Epithelial cell of prostate (primary cell): ENCODE results near the gene DPYSL3.

Experiments used
- DNase-seq: peaks from one replicate; pipeline ENCODE4 v3.0.0-alpha.2; 2011; ENCODE audit warnings: low read depth, low spot score
- H3K27ac ChIP-seq: fragments of 450-650 bp; 2 replicates; pipeline ENCODE4 v1.5.1; 2017; ENCODE audit warnings: mild to moderate bottlenecking

The DPYSL3 gene

DNA sequence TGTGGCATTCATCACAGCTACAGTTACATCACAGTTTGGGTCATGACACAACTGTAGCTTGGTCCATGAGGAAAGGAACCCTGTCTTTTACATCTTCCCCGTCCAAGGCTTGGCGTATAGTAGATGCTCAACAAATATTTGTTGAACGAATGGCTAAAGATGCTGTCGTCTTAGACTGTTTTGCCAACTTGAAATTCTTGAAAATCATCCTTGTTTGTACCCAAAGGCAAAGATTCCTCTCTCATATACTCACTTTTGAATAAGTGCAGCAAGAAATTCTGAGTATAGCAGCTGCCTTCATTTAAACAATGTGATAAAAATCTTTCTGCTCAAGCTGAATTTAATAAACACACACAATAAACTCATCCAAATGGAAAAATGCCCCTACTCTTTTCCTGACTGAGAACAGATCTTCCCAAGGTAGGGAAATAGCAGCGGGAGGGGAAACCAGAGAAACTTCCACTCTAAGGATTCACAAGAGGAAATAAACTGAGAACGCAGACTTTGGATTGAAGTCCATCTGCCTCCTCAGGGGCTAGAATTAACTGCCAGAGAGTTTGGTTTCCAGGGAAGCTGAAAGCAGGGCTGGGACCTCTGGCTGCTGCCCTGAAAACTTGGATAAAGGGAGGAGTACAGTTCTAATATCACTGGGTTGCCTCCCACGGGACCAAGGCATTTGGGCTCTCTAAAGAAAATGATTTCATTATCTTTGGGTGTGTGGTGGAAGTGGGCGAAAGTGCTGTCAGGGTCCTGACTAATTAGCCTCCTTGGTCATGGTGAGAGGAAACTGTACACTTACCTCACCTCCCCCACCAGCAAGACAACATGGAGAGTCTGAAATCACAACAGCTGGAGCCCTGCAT lies 99.1 kb downstream of the DPYSL3 start:
- no peak overlapping the region for H3K27ac ChIP-seq
- no peak for DNase-seq

DNA sequence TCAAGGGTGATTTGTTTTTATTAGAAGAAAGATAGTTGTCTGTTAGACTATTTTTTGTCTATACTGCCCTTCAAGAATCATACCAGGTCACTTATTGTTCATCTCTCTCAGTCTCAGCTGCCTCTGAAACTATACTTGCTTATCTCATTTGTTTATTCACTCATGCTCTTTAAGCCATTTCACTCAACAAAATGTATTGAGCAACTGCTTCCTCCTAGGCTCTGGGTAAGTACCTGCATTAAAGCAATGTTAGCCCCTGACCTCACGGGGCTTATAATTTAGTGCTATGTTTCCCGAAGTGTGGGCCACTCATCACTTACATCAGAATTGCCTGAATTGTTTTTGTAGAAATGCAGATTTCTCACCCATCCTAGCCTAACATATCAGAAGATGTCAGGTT lies 100.9 kb downstream of the DPYSL3 start:
- no peak overlapping the region for H3K27ac ChIP-seq
- no peak for DNase-seq

DNA sequence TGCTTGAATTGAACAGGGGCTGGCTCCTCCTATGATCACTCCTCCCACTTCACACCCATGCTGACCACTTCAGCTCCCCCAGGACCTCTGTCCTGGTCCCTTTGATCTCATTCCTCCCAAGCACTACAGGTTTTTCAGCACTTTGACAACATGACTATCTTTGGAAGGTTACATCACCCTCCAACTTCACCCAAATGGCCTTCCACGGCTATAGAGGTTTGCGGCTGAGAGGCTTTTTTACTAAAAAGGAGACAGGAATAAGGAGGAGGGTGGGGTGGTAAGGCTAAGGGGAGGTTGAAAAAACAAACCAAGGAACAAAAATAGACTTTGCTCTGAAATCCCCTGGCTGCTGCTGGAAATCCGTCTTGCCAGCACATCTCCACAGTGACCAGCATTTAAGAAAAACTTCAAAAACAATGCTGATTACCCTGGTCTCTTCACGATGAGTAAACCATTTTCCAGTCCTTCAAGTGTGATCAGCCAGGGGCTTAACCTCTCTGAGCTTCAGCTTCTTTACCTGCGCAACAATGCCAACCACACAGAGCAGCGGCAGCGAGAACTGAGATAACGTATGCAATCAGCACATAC lies 102.7 kb downstream of the DPYSL3 start:
- H3K27ac ChIP-seq, result no peak overlapping the region
- no peak for DNase-seq

DNA sequence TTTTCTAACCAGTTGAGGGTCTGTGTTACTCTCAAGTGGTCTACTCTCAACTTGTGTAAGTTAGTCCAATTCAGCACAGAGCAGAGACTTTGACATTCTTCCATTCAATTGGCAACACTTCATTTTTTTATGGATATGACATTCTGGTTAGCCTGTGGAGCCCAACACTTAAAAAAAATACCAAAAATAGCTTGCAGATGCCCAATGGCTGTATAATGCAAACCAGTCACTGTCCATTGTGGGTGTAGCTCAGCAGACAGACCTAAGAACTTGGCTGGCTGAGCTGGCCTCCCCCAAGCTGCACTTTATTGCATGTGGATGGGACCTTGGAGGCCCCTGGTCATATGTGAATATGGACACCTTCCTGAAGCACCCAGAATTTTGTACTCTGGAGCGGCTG lies 103.2 kb downstream of the DPYSL3 start:
- no peak overlapping the region for H3K27ac ChIP-seq
- DNase-seq, result no peak

DNA sequence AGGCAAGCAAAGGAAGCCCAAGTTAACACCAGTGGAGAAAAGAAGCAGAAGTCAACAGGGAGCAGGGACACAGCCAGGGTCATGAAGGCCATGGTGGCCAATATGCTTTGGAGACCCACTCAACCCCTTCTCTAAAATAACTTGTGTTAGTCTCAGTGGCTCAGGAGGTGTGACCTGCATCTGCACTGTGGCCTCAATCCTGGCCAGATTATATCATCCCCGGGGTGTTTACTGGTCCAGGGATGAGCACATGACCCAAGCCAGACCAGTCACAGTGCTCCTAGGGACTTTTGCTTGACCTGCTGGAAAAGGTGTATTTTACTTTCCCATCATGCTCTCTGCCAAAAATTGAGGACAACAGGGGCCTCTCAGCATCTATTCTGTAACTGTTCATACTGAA lies 105.2 kb downstream of the DPYSL3 start:
- DNase-seq, result no peak
- H3K27ac ChIP-seq, result peak overlapping the region; percentile 93

DNA sequence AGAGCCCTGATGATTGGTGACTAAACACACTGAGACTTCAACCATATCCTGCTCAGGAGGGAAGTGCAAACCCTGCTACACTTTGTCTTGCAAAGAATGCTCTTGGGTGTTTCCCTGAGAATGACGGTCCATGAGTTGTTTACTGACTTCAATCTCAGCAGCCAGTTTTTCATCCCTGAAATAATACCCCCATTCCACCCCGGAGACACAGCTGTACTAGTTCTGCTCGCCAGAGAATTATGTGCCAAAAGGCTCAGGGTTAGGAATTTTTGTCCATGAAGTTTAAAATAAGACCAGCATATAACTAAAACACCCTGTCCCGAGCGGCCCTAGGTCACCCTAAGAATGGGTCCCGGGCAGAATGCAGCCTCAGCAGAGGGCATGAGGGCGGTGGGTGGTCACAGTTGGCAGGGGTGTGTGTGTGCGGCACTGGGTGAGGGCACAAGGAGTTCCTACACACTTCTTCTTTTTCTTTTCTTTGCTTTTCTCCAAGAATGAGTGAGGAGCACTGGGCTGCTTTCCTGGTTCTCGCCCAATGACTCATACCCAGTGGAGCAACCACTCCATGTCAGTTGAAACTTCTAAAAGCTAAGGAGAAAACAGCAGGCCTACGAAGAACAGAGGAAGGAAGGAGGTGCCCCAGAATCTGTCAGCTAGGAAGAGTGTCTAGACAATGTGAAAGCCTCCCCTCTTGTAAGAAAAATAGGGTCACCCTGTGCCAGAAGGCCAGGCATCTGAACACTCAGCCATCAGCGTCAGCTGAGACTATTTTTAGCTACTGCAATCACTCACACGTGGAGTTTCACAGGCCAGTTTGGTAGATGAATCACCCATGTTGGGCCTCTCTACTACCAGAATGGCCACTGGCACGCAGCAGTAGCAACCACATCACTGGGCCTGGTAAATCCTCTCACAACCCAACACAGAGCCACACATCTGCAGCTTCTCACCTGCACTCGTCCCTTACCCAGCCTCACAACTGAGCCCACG lies 105.9 kb downstream of the DPYSL3 start:
- peak overlapping the region; percentile 93 for H3K27ac ChIP-seq
- peak; percentile 83 for DNase-seq

DNA sequence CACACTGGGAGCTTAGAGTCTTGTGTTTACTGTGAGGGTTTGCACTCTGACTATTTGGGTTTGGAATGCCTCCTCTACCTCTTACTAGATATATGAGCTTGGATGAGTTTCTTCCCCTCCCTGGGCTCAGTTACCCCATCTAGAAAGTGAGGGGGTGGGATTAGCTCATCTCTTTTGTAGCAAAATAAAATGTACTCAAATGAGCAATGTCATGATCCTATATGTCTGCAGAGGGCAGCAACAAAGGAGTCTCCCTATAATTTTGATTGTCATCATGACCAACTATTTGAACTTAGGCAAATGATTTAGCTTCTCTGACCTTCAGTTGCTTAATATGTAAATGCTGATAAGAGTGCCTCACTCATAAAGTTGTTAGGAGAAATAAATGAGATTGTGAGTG lies 109.0 kb downstream of the DPYSL3 start:
- no peak overlapping the region for H3K27ac ChIP-seq
- DNase-seq, result no peak

DNA sequence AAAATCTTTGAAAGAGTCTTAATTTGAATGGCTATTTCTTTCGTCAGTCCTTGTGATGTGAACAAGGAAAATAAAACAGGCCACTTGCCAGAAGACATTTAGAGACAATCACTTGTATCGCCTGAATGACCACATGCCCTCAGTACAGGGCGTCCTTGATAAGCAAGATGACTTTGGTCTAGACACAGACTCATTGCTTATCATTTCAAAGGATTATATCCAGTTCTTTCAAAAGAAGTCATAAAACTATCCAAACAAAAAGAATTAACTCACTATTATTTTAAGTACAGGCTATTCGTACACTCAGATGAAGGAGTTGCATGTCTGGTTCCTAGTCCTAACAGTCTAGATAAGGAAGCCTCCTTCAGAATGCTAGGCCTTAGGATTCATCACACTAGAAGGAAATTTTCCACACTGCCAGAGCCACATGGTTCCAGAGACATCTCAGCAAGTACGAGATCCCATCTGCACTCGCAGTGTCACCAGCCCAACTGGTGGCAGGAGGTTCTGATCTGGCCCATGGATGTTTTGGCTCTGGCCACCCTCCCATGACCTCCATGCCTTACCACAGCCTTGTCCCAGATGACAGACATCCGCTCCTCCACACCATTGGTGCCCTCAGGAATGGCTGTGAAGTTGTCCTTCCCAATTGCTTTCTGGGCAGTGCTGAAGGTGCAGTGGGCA lies 109.6 kb downstream of the DPYSL3 start:
- H3K27ac ChIP-seq, result no peak overlapping the region
- DNase-seq, result no peak

DNA sequence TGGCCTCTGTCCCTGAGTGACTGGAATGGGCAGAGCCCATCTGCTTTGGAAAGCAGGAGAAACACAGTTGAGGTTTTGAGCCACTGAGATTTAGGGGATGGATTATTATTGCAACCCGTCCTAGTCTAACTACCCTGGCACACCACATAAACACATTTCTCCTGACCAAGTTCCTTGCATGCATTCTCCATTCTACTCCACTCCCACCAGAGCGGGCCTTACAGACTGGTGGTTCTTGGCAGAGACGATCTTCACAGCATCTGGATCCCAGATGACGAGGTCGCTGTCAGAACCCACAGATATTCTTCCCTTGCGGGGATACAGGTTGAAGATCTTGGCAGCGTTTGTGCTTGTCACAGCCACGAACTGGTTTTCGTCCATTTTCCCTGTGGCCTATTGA lies 111.0 kb downstream of the DPYSL3 start:
- DNase-seq, result no peak
- H3K27ac ChIP-seq, result no peak overlapping the region

DNA sequence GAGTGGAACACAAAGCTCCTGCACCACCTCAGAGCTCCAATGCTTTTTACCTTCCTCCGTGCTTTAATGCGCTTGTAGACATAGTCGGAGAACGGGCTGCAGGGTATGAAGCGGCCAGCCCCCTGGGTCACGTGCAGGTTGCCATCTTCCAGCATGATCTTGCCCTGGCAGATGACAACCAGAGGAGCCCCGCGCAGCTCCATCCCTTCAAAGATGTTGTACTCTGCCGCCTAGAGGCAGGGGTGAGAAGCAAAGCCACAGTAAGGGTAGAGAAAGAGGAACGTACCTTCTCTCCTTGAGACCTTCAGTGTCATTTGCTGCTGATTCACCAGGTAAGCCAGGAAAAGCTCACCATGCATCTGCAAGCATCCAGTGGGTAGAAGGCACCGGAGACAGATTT lies 112.3 kb downstream of the DPYSL3 start:
- H3K27ac ChIP-seq, result no peak overlapping the region
- no peak for DNase-seq

DNA sequence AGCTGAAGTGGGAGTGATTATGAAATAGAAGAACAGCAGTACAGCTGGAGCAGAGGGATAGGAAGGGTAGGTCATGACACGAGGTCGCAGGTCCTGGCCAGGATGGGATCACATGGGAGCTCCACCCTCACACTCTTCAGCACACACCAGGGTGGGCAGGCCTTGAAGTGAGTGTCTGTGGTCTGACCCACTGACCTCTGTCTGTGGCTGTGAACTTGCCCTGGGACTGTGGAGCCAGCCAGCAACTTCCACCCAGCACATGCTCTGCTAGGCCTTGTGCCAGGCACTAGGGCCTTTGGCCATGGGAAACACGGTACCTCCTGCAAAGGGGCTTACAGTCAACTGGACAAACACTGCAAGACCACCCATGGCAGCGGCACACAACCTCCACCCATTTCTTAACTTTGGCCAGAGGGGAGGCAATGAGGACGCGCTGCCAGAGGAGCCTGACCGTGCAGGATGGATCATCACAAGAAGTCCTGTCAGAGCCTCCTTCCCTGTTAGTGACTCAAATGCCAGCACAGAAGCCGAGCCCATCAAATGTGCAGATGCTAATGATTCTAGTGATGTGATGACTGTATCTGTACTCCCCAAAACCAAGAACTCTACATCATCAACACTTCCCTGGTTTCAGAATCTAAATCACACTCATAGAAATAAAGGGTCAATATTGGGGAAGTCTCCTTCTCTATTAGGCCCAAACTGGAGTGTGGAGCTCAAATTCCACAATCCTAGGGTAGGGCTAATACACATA lies 113.6 kb downstream of the DPYSL3 start:
- no peak for DNase-seq
- H3K27ac ChIP-seq, result no peak overlapping the region

DNA sequence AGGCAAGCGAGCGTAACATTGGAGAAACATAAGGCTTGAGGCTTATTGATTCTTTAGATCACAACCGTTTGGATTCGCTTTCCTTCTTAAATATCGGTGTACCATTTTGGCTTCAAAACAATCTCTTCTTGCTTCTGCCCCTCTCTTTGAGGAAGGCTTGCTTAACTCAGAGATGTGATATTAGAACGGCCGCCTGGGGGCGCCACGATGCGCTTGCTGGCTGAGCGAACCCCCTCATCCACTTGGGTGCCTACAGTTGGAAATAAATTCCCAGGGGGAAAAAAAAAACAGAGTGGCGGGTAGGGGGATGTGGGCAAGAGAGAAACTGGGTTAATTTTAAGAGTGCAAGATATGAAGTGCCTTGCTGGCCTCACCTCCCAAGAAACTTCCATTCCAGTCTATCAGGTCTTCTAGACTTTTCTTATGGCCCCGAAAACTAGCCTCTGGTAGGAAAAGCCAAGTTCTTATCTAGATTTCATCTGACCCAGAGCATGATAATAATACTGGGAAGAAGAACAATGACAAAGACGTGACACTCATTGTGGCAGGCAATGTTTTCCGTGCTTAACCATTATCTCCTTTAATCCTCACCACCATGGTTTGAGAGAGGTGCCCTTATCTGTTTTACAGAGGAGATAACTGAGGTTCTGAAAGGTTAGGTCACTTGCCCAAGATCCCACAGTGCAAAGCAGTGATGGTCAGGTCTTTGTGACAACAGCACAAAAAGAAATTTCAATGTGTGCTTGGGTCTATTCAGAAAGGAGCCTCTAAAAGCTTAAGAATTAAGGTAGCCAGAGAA lies 115.8 kb downstream of the DPYSL3 start:
- DNase-seq, result no peak
- H3K27ac ChIP-seq, result no peak overlapping the region

DNA sequence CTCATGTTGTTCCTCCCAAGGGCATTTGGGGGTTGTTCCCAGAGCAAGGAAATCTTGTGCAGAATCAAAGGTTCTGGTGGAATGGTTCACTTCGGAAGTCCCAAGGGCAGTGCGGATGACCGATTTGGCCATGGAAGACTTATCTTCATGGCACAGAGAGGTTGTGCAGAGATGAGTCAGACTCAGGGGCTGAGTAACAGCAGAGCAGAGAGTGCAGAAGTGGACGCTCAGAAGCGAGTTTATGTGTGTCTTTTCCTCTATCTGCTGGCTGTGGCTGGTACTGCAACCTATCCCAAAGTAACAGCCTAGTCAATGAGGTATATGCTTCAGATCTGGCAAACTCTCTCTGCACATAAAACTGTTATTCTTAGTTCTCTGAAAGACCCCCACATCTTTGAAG lies 118.1 kb downstream of the DPYSL3 start:
- H3K27ac ChIP-seq, result no peak overlapping the region
- DNase-seq, result peak; percentile 37

DNA sequence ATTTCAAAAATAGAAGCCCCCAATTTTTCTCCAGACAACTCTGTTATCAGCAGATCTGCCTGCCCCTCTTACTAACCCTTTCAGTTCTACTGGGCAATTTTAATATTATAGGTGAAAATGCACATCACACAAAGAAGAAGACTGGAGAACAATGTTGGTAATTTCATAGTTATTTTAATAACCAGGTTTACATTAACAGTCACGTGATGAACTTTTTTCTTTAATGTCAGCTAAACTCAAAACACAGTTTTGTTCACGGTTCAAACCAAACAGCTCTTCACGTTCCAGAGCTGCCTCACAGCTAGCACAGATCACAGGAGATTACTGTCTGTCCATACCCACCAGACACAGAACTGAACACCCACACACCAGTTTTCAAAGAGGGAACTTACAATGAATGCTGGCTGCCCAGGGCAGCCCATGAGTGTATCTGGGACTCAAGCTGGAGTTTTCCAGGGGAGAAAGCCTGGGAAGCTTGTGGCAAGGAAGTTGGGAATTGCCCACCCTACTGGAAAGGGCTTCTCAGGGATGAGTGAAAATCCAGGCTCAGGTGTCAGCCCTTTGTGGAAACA lies 119.1 kb downstream of the DPYSL3 start:
- H3K27ac ChIP-seq, result no peak overlapping the region
- no peak for DNase-seq

DNA sequence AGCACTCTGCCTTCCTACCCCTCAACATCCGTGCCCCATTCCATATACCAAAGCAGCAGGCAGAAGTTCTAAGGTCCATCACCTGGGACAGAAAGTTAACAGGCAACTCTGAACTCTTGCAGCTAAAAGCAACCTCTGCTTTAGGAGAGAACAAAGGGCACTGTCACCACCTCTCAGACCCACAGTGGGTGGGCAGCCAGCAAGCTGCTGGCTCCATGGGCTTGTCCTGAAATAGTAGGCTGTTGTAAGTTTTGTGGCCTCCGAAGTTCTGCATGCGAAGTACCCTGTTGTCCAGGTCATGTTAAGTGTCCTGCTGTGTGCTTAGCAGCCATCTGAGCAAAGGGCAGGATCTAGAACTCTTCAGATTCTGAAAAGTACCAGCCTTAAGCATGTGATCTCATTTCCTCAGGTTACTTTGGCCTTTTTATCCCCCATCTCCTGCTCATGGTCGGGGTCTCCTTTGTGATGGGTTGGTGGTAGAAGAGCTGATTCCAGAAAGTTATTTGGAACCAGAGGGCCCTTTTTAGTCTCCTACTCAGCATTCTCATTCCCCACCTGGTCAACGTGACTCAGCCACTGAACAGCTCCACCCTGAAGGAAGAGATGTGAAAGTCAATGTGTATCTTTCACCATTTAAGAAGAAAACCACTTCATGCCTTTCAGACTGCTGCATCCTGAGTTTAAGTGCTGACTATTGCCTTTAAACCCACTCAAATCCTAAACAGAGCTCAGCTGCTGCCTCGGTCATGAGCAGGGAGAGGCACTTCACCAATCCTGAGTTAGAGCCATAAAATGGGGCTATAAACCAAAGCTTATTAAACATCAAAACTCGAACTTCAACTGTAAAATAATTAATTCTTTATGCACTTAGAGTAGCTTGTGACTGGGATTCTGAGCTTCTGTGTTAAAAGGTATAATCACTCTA lies 121.4 kb downstream of the DPYSL3 start:
- H3K27ac ChIP-seq, result no peak overlapping the region
- no peak for DNase-seq

DNA sequence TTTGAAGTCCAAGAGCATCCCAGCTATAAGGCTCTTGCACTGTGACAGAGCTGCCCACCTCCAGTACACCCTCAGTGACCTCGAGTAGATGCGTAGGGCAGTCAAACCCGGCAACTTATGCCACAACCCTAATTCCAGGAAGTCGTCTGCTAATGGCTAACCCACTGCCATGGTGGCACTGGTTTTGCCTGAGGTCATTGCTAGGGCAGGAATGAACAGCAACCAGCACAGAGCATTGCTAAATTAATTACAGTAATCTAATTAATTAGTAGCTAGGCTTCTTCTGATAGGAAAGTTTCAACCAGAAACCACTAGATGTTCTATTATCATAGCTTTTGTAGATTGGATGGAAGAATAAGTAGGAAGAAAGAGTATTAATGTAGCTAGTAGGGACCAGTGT lies 122.8 kb downstream of the DPYSL3 start:
- DNase-seq, result no peak
- no peak overlapping the region for H3K27ac ChIP-seq
